ENCODE measurements around the gene CAMK2D. TPM values are rescaled to one million over a fixed set of nuclear protein-coding genes. Genes with fewer than 3 reads are reported as not detected.

CAMK2D gene
- total RNA-seq, 4 donors from 2014 or later, result 48.2 to 66.2 (median 51.2) TPM

DNA sequence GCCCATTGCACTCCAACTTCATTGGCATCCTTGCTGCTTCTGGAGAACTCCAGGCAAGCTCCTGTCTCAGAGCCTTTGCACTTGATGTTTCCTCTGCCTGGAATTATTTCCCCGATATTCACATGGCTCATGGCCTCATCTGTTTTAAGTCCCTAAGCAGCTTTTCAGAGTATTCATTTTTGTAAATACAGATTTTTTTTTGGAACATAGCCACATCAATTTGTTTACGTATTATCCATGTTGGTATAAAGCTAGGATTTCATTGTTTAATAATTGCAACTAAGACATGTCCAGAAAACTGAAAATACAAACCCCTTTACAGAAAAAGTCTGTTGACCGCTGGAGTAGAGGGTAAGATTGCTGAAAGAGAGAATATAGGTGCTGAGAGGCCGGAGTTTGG is 142.0 kb downstream of the CAMK2D start:
- Histone ChIP-seq H3K4me3 (no peak overlapping the region), H3K4me1 (peaks cover 9 to 21% (median 11%) of the 10 kb centered on the region in 4 donors), H3K27me3 (no peaks in the 10 kb centered on the region), H3K9me3 (no peaks in the 10 kb centered on the region), H3K36me3 (no peaks in the 10 kb centered on the region), H3K27ac (replicated peaks in 1 of 4) (no peak overlapping the region)
- no peak for DNase-seq (ENCODE audit: extremely low spot score)
- TF ChIP-seq EP300 (IDR thresholded peaks at IDR 0.05), result no peak
- TF ChIP-seq POLR2AphosphoS5 (IDR thresholded peaks at IDR 0.05), result no peak
- TF ChIP-seq, protein P1, sequence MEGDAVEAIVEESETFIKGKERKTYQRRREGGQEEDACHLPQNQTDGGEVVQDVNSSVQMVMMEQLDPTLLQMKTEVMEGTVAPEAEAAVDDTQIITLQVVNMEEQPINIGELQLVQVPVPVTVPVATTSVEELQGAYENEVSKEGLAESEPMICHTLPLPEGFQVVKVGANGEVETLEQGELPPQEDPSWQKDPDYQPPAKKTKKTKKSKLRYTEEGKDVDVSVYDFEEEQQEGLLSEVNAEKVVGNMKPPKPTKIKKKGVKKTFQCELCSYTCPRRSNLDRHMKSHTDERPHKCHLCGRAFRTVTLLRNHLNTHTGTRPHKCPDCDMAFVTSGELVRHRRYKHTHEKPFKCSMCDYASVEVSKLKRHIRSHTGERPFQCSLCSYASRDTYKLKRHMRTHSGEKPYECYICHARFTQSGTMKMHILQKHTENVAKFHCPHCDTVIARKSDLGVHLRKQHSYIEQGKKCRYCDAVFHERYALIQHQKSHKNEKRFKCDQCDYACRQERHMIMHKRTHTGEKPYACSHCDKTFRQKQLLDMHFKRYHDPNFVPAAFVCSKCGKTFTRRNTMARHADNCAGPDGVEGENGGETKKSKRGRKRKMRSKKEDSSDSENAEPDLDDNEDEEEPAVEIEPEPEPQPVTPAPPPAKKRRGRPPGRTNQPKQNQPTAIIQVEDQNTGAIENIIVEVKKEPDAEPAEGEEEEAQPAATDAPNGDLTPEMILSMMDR (IDR thresholded peaks at IDR 0.05), result no peak
- TF ChIP-seq POLR2A (IDR thresholded peaks at IDR 0.05; ENCODE audit: low read depth), result no peak
- intact Hi-C loops (cut with DNase I), result no loop called here
- 80% methylated on average over 4 of the region's 4 CpGs for WGBS

DNA sequence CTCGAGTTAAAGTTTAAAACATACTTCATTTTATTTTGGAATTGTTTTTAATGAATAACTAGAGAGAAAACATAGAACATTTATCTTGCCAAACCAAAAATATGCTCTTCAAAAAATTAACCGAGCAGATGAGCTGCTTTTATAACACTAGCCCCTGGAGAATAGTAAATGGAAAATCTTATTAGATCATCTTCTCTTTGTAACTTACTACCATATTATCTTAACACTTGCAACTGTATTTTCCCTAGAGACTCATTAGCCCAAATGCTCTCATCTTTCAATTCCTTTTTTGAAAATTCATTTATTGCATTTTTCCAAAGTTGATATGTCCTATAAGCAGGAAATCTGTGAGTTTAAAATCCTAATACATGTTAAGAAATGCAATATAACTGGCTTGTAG is 143.3 kb downstream of the CAMK2D start:
- H3K27me3 ChIP-seq, result no peaks in the 10 kb centered on the region
- intact Hi-C loops (cut with DNase I), result no loop called here
- H3K9me3 ChIP-seq, result no peaks in the 10 kb centered on the region
- H3K27ac ChIP-seq (replicated peaks in 1 of 4), result no peak overlapping the region
- H3K36me3 ChIP-seq, result no peaks in the 10 kb centered on the region
- 39% methylated on average over 2 of the region's 2 CpGs for WGBS
- H3K4me3 ChIP-seq, result no peak overlapping the region
- H3K4me1 ChIP-seq, result peaks cover 9 to 21% (median 12%) of the 10 kb centered on the region in 4 donors
- DNase-seq (ENCODE audit: extremely low spot score), result no peak
- TF ChIP-seq EP300 (IDR thresholded peaks at IDR 0.05) (no peak), POLR2A (IDR thresholded peaks at IDR 0.05; ENCODE audit: low read depth) (no peak), POLR2AphosphoS5 (IDR thresholded peaks at IDR 0.05) (no peak)
- TF ChIP-seq, protein P1 (IDR thresholded peaks at IDR 0.05), result no peak

DNA sequence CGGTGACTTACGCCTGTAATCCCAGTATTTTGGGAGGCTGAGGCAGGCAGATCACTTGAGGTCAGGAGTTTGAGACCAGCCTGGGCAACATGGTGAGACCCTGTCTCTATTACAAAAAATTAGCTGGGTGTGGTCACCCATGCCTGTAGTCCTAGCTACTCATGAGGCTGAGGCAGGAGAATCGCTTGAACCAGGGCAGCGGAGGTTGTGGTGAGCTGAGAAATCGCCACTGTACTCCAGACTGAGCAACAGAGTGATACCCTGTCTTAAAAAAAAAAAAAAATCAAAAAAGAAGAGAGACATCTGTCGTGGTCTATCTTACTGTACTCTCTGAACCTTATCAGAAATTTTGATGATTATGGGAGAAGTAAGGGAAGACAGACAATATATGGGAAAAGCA is 144.3 kb downstream of the CAMK2D start:
- no peak for DNase-seq (ENCODE audit: extremely low spot score)
- H3K4me3 ChIP-seq, result no peak overlapping the region
- peaks cover 9 to 21% (median 13%) of the 10 kb centered on the region in 4 donors for H3K4me1 ChIP-seq
- no peaks in the 10 kb centered on the region for H3K36me3 ChIP-seq
- H3K27me3 ChIP-seq, result no peaks in the 10 kb centered on the region
- 97% methylated on average over 6 of the region's 6 CpGs for WGBS
- no peaks in the 10 kb centered on the region for H3K9me3 ChIP-seq
- intact Hi-C loops (cut with DNase I), result no loop called here
- TF ChIP-seq POLR2A (IDR thresholded peaks at IDR 0.05; ENCODE audit: low read depth), result no peak
- no peak for TF ChIP-seq EP300 (IDR thresholded peaks at IDR 0.05)
- TF ChIP-seq POLR2AphosphoS5 (IDR thresholded peaks at IDR 0.05), result no peak
- TF ChIP-seq, protein P1 (IDR thresholded peaks at IDR 0.05), result no peak
- H3K27ac ChIP-seq (replicated peaks in 1 of 4), result no peak overlapping the region

DNA sequence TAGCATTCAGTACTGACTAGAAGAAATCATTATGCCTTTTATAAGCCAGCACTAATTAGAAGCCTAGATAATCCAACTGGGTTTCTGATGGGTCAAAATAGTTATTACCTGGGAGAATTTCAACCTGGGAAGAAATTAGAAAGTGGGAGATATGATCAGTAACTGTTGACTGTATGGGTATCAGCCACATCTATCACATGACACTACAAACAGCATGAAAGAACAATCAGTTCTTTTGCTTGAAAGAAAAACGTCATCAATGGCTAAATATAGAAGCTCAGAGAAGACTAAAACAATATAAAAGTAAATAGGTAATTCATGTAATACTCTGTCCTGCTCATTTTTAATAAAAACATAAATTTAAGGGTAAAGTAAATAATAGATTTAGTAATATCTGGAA is 145.1 kb downstream of the CAMK2D start:
- Histone ChIP-seq H3K27me3 (no peaks in the 10 kb centered on the region), H3K4me3 (no peak overlapping the region), H3K36me3 (no peaks in the 10 kb centered on the region), H3K27ac (replicated peaks in 1 of 4) (no peak overlapping the region), H3K9me3 (no peaks in the 10 kb centered on the region), H3K4me1 (peaks cover 9 to 21% (median 13%) of the 10 kb centered on the region in 4 donors)
- intact Hi-C loops (cut with DNase I), result no loop called here
- no peak for DNase-seq (ENCODE audit: extremely low spot score)
- TF ChIP-seq, protein P1 (IDR thresholded peaks at IDR 0.05), result no peak
- no peak for TF ChIP-seq EP300 (IDR thresholded peaks at IDR 0.05)
- no peak for TF ChIP-seq POLR2A (IDR thresholded peaks at IDR 0.05; ENCODE audit: low read depth)
- TF ChIP-seq POLR2AphosphoS5 (IDR thresholded peaks at IDR 0.05), result no peak
- 64% methylated on average over 1 of the region's 1 CpG for WGBS

DNA sequence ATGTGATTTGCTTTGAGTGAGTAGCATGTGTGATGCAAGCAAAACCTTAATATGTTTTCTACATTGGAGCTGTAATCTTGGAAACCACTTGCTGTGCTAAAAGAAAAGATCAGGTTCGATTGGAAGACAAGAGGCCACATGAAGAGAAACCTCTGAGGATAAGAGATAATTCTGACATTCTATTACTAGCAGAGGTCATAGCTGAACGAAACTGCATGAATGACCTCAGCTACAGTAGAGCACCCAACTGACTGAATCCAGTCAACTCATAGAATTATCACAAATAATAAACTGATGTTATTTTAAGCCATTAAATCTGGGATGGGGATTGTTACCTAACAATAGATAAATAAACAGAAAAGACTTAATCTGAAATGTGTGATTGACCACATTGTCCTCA is 147.1 kb downstream of the CAMK2D start:
- H3K4me1 ChIP-seq, result peaks cover 6 to 20% (median 11%) of the 10 kb centered on the region in 4 donors
- H3K4me3 ChIP-seq, result no peak overlapping the region
- H3K27me3 ChIP-seq, result no peaks in the 10 kb centered on the region
- H3K36me3 ChIP-seq, result no peaks in the 10 kb centered on the region
- no peak for DNase-seq (ENCODE audit: extremely low spot score)
- no peaks in the 10 kb centered on the region for H3K9me3 ChIP-seq
- WGBS, result 82% methylated on average over 2 of the region's 2 CpGs
- intact Hi-C loops (cut with DNase I), result no loop called here
- H3K27ac ChIP-seq (replicated peaks in 1 of 4), result no peak overlapping the region
- no peak for TF ChIP-seq EP300 (IDR thresholded peaks at IDR 0.05)

All from esophagus muscularis mucosa (tissue), 4 donors.